Immature natural killer cell (primary cell): ENCODE data around the gene NAA35. TPM values are rescaled to one million over a fixed set of nuclear protein-coding genes. Genes with fewer than 3 reads are reported as not detected.
"Not testable (repeated sequence)": the region's sequence is repeated elsewhere in the genome, so short reads cannot be mapped to it uniquely, and the experiment has no call there.

Source experiments
- DNase-seq, 3 donors: peaks; one replicate each; pipeline ENCODE4 v3.0.0; 2022; ENCODE audit warnings: mixed read lengths in 1 of 3
- H3K27ac Mint-ChIP-seq, 6 donors: one replicate each; pipeline ENCODE4 v1.8.0; 2020; ENCODE audit warnings: mixed read lengths in 6 of 6, mild to moderate bottlenecking in 5 of 6, inconsistent platforms in 4 of 6, moderate library complexity in 3 of 6
- H3K27me3 Mint-ChIP-seq, 3 donors: one replicate each; pipeline ENCODE4 v1.8.0; 2020 to 2021; ENCODE audit warnings: low read depth in 3 of 3, mild to moderate bottlenecking in 3 of 3, mixed read lengths in 3 of 3, moderate library complexity in 3 of 3, inconsistent platforms in 1 of 3
- H3K36me3 Mint-ChIP-seq, 3 donors: one replicate each; pipeline ENCODE4 v1.8.0; 2020; ENCODE audit warnings: mixed read lengths in 3 of 3, inconsistent platforms in 2 of 3, mild to moderate bottlenecking in 2 of 3
- H3K4me1 Mint-ChIP-seq, 2 donors: one replicate each; pipeline ENCODE4 v1.8.0; 2020; ENCODE audit warnings: inconsistent platforms in 2 of 2, mild to moderate bottlenecking in 2 of 2, mixed read lengths in 2 of 2, moderate library complexity in 1 of 2
- H3K4me3 Mint-ChIP-seq, 5 donors: one replicate each; pipeline ENCODE4 v1.8.0; 2020; ENCODE audit warnings: mild to moderate bottlenecking in 5 of 5, mixed read lengths in 5 of 5, inconsistent platforms in 3 of 5, moderate library complexity in 3 of 5
- H3K9me3 Mint-ChIP-seq, 6 donors: one replicate each; pipeline ENCODE4 v1.8.0; 2020; ENCODE audit warnings: mild to moderate bottlenecking in 6 of 6, mixed read lengths in 6 of 6, inconsistent platforms in 4 of 6, moderate library complexity in 3 of 6
- polyA plus RNA-seq, 3 donors: library from polyadenylated mRNA; unstranded; fragments of 300-500 nt; fragmentation: Illumina TruSeq; gene quantifications; one replicate each; pipeline ENCODE4 v1.2.3, GENCODE V29; 2021

Gene NAA35
- polyA plus RNA-seq, 3 donors from 2014 or later = 9.1 to 15.2 (median 12.8) TPM

DNA sequence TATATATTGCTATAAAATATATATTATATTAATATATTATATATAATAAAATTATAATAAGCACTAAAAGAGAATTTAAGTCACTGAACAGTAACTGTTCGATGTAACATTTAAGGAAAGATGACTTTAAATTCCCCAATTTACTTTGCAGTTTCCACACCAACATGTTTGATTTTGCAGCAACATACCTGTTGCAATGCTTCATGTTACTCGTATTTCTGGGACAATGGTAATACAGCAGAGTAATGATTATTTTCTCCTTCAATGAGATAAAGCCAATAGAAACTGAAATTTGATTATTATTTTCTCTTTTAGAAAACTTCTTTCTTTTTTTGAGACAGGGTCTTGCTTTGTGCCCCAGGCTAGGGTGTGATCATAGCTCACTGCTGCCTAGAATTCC, 9.5 kb upstream of the NAA35 start:
- no peak overlapping the region for H3K4me3 Mint-ChIP-seq
- peaks cover 6 to 18% (median 7%) of the 10 kb centered on the region in 3 donors for H3K27me3 Mint-ChIP-seq
- H3K36me3 Mint-ChIP-seq = peaks cover 0 to 11% (median 0%) of the 10 kb centered on the region in 3 donors
- DNase-seq = no peak
- no peaks in the 10 kb centered on the region for H3K9me3 Mint-ChIP-seq
- H3K4me1 Mint-ChIP-seq = no peaks in the 10 kb centered on the region
- H3K27ac Mint-ChIP-seq = no peak overlapping the region

DNA sequence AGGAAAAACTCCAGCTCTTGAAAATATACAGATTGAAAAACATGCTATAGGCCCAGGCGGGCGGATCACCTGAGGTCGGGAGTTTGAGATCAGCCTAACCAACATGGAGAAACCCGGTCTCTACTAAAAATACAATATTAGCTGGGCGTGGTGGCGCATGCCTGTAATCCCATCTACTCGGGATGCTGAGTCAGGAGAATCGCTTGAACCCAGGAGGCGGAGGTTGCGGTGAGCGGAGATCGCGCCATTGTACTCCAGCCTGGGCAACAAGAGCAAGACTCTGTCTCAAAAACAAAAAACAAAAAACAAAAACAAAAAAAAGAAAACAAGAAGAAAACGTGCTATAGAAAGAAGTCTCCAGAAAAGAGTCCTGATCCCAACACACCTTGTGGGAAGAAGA, 5.0 kb upstream of the NAA35 start:
- DNase-seq, H3K36me3 Mint-ChIP-seq, H3K9me3 Mint-ChIP-seq, H3K27ac Mint-ChIP-seq, H3K27me3 Mint-ChIP-seq, H3K4me3 Mint-ChIP-seq: not testable (repeated sequence)
- peaks cover 7 to 10% of the 10 kb centered on the region in 2 donors for H3K4me1 Mint-ChIP-seq

DNA sequence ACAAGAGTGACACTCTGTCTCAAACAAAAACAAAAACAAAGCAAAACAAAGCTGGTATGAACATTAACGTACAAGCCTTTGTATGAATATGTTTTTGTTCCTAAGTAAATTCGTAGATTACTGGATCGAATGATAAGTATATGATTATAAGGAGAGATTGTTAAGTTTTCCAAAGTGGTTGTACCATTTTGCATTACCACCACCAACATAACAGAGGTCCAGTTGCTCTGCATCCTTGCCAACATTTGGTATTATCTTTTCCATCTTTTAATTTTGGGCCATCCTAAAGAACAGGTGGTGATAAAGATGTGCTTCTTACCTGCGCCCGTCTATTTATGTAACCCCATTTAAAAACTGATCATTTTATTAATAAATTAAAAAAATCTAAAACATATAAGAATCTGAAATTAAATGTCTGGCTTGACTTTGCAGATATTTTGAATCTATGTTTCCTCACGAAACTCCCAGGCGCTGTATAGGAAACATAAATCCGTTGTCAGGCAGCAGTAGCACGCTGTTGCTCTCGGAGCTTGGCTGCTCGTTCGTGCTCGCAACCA, 593 bp upstream of the NAA35 start:
- Mint-ChIP-seq H3K4me1 (peaks cover 10 to 13% of the 10 kb centered on the region in 2 donors), H3K9me3 (no peaks in the 10 kb centered on the region), H3K27ac (peak overlapping the region; percentile 89 to 97 (median 93)), H3K27me3 (peaks cover 3 to 5% (median 3%) of the 10 kb centered on the region in 3 donors), H3K4me3 (peak overlapping the region; percentile 84 to 92 (median 89)), H3K36me3 (peaks cover 0 to 9% (median 4%) of the 10 kb centered on the region in 3 donors)
- no peak for DNase-seq

DNA sequence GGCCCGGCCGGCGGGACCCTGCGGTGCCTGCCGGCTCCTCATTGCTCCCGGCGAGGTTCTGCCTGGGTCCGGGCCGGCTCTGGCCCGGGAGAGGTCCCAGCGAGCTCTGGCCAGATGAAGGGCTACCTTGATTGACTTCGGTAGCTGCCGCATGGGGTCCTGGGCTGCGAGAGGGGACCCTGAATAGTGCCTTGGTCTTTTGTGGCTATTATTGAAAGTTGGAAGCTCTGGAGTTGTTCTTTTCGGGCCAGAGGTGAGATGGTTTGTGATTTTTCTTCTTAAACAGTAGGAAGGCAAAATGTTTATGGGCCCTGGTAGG, 635 bp downstream of the NAA35 start:
- Mint-ChIP-seq H3K36me3 (peaks cover 0 to 10% (median 3%) of the 10 kb centered on the region in 3 donors), H3K4me3 (peak overlapping the region; percentile 87 to 92 (median 89)), H3K9me3 (no peaks in the 10 kb centered on the region), H3K27ac (peak overlapping the region; percentile 88 to 94 (median 90)), H3K4me1 (peaks cover 14 to 15% of the 10 kb centered on the region in 2 donors), H3K27me3 (peaks cover 3 to 7% (median 3%) of the 10 kb centered on the region in 3 donors)
- DNase-seq = no peak

DNA sequence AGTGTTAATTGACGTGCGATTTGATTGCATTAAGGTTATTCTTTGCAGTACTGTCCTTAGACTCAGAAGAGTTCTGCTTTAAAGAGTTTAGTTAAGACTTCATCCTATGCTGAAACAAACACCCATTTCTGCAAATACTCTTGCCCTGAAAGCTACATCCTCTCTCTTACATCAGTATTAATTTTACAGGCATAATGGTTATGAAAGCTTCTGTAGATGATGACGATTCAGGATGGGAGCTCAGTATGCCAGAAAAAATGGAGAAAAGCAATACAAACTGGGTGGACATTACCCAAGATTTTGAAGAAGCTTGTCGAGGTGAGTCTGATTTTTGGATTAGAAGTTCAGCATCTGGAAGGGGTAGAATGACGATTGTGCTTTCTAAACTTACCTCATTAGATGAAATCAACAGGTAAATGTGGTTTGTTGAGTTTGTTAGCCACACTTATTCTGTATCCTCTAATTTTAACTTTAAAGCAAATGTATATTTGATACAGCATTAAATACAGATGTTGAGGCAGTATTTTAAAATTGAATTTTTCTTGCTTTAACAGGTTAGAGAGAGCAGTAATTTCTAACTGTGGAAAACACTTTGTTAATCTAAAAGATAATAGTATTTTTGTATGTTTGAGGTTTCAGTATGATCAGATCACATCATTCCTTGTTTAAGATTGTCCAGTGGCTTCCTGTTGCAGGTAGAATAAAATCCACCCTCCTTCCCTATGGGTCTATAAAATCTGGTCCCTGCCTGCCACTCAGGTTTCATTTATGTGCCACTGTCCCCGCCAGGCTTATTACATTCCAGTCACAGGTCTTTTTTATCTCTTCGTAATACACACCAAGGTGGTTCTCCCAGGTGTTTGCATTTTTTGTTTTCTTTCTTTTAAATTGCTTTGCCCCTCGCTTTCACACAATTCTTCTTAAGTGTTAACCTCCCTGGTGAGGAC, 1.3 kb downstream of the NAA35 start:
- peak overlapping the region; percentile 87 to 92 (median 89) for H3K4me3 Mint-ChIP-seq
- no peak for DNase-seq
- no peaks in the 10 kb centered on the region for H3K9me3 Mint-ChIP-seq
- H3K4me1 Mint-ChIP-seq = peaks cover 19 to 21% of the 10 kb centered on the region in 2 donors
- peaks cover 3 to 7% (median 3%) of the 10 kb centered on the region in 3 donors for H3K27me3 Mint-ChIP-seq
- H3K36me3 Mint-ChIP-seq = peaks cover 0 to 15% (median 8%) of the 10 kb centered on the region in 3 donors
- H3K27ac Mint-ChIP-seq = peak overlapping the region; percentile 88 to 94 (median 90)

DNA sequence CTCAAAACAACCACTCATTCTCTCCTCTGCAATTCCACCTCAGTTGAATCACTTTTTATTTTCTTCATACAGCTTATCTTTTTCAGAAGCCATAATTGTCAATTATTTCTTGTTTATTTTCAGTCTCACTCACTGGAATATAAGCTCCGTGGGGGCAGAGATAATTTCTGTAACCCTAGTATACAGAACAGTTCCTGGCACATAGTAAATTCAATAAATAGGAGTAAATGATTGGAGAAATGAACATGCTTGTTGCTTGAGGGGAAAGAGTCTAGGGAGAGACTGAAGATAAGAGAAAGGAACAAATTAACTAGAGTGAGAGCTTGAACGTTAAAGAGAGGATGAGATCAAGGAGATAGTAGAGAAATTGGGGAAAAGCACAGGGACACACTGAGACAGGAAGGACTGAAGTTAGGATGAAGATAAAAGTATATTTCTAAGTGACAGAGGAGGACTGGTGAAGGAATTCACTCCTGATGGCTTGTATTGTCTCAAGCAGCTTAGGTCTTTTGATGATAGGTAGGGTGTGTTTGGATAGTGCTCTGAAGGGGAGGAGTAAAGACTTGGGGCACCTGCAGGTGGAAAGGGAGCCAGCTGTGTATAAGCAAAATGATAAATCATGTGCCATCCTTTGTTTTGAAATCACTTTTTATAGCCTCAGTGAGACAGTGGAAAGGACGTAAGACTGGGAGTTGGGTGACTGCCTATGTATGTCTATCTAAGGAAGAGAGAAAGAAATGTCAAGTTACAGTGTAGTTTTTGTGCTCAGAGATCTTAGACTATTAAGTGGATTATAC, 2.2 kb downstream of the NAA35 start:
- no peak overlapping the region for H3K27ac Mint-ChIP-seq
- H3K27me3 Mint-ChIP-seq = peaks cover 3 to 9% (median 3%) of the 10 kb centered on the region in 3 donors
- H3K36me3 Mint-ChIP-seq = peaks cover 2 to 16% (median 9%) of the 10 kb centered on the region in 3 donors
- H3K4me3 Mint-ChIP-seq = no peak overlapping the region
- peaks cover 19 to 26% of the 10 kb centered on the region in 2 donors for H3K4me1 Mint-ChIP-seq
- no peak for DNase-seq
- no peaks in the 10 kb centered on the region for H3K9me3 Mint-ChIP-seq

DNA sequence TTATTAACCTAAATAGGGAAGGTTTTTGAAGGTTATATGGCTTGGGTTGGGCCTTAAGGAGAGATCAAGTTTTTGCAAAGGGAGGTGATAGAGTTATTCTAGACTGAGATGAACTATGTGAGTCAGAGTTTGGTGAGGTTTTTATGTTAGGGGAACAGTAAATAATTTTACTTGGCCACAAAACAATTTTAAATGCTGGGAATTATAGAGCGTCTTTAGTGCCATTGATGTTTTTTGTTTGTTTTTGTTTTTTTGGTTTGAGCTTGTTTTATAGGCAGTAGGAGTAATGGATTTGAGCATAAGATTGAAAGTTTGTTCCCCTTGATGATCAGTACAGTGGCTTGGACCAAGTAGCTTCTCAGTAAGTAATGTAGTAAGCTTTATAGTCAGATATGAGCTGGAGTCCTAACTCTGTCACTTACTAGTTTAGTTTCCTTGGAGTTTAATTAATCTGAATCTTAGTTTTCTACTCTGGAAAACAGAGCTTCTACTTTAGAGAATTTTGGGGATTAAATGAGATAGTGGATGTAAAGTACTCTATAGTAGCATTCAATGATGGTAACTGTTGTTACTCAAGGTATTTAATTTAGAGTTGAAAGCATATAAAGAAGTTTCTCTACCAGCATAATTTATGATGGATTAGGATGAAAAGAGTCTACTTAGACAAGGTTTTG, 2.9 kb downstream of the NAA35 start:
- DNase-seq = no peak
- Mint-ChIP-seq H3K9me3 (no peaks in the 10 kb centered on the region), H3K36me3 (peaks cover 6 to 19% (median 13%) of the 10 kb centered on the region in 3 donors), H3K27me3 (peaks cover 3 to 9% (median 3%) of the 10 kb centered on the region in 3 donors), H3K4me1 (peaks cover 22 to 34% of the 10 kb centered on the region in 2 donors), H3K4me3 (no peak overlapping the region), H3K27ac (peak overlapping the region in 1 of 6 donors; percentile 36)

DNA sequence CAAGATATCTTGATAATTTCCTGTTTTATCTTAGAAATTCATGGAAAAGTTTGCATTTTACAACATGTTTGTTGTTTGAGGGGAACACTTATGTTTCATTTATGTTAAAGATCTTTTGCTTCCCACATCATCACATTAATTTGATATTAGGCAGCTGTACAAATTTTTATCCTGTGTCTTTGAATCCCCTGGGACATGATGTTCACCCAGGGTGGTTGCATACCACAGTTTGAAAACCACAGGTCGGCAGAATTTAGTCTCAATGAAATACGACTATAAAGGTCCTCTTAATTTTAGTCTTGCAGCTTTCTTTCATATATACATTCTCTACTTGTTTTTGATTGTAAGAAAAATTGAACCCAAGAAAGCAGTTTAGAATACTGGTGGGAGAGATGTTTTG, 3.7 kb downstream of the NAA35 start:
- Mint-ChIP-seq H3K4me3 (no peak overlapping the region), H3K36me3 (peaks cover 10 to 23% (median 17%) of the 10 kb centered on the region in 3 donors), H3K27me3 (peaks cover 3 to 9% (median 3%) of the 10 kb centered on the region in 3 donors), H3K9me3 (no peaks in the 10 kb centered on the region), H3K4me1 (peaks cover 24 to 40% of the 10 kb centered on the region in 2 donors), H3K27ac (peak overlapping the region in 2 of 6 donors; percentile 10 to 49)
- no peak for DNase-seq

DNA sequence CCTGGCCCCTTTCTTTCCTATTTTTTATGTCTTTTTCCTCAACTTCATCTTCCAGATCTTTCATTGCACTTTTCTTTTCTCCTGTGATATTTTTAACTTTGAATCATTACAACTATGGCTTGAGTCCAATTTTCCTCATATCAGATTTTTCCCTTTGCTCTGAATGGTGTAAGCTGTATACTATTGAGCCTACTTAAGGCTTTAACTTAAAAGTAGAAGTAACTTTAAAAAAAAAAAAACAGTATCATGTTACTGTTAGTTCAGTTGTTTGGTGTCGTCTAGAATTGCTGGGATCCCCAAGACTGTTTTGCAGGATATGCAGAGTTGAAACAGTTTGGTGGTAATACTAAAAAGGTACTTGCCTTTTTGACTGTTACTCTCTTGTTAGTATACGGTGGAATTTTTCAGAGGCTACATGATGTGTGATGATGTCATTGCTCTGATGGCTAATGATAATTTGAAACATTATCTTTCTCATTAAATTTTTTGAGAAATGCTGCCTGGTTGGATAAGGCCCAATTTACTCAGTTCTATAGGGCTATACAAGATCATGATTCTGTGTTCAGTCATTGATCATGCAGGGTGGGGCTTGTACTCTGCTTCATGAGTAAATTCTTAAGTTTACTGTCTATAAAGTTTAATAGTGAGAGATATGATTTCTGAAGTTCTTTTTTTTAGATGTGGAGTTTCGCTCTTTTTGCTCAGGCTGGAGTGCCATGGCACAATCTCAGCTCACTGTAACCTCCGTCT, 8.8 kb downstream of the NAA35 start:
- peak overlapping the region in 3 of 6 donors; percentile 17 to 59 (median 21) for H3K27ac Mint-ChIP-seq
- H3K9me3 Mint-ChIP-seq = no peaks in the 10 kb centered on the region
- peaks cover 0 to 4% (median 0%) of the 10 kb centered on the region in 3 donors for H3K27me3 Mint-ChIP-seq
- H3K4me3 Mint-ChIP-seq = no peak overlapping the region
- no peak for DNase-seq
- H3K4me1 Mint-ChIP-seq = peaks cover 23 to 58% of the 10 kb centered on the region in 2 donors
- H3K36me3 Mint-ChIP-seq = peaks cover 20 to 38% (median 21%) of the 10 kb centered on the region in 3 donors

DNA sequence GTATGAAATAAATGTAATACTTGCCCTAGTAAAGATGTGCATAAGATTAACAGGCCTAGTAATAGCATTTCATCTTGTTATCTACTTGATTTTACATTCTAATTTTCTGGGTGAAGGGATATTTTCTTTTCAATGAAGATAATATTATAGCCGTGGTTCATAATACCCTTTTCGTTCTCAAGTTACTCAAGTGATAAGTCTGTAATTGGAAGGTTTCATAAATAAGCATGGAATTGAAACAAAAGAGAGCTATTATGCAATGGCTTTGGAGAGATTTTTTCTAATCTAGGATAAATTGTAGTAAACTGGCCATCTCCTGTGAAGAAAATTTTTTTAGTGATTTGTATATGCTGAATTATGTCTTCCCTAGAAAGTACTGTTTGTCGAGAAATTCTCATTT, 19.0 kb downstream of the NAA35 start:
- no peak for DNase-seq
- Mint-ChIP-seq H3K4me3 (no peak overlapping the region), H3K4me1 (peaks cover 4 to 14% of the 10 kb centered on the region in 2 donors), H3K27me3 (no peaks in the 10 kb centered on the region), H3K27ac (no peak overlapping the region), H3K36me3 (peaks cover 11 to 42% (median 25%) of the 10 kb centered on the region in 3 donors), H3K9me3 (no peaks in the 10 kb centered on the region)

DNA sequence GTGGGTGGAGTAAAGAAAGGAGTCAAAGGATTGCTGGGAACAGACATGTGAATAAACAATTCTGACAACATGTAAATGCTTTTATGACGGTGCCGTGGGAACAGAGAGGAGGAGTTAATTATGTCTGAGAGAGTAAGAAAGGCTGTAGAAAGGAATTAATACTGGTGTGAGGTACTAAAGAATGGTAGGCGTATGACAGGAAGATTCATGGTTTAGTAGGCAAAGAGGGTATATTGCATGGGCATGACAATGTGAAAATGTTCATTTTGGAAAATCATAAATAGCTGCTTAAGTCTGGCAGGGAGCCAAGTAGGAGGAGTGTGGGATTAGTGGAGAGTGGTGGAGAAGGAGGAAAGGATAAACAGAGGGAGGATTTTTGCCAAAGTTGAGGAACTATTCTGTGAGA, 19.7 kb downstream of the NAA35 start:
- Mint-ChIP-seq H3K27ac (peak overlapping the region in 1 of 6 donors; percentile 35), H3K27me3 (no peaks in the 10 kb centered on the region), H3K9me3 (no peaks in the 10 kb centered on the region), H3K4me1 (peaks cover 4 to 14% of the 10 kb centered on the region in 2 donors), H3K36me3 (peaks cover 16 to 48% (median 27%) of the 10 kb centered on the region in 3 donors), H3K4me3 (no peak overlapping the region)
- DNase-seq = no peak

DNA sequence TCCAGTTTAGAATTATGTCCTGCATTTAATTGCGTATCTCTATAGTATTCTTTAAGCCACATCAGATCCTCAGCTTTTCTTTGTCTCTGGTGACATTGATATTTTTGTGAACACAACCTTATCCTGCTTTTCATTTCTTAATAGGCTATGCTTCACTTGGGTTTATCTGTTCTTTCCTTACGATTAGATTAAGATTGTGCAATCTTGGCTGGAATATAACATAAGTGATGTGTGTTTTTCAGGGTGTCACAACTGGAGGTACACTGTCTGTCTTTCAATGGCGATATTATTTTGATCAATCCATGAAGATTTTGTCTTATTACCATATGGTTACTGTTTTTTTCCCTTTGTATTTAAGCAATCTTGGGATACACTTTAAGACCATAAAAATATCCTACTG, 23.6 kb downstream of the NAA35 start:
- peaks cover 4 to 7% of the 10 kb centered on the region in 2 donors for H3K4me1 Mint-ChIP-seq
- no peak overlapping the region for H3K27ac Mint-ChIP-seq
- no peak for DNase-seq
- H3K9me3 Mint-ChIP-seq = no peaks in the 10 kb centered on the region
- H3K36me3 Mint-ChIP-seq = peaks cover 22 to 51% (median 23%) of the 10 kb centered on the region in 3 donors
- no peaks in the 10 kb centered on the region for H3K27me3 Mint-ChIP-seq
- no peak overlapping the region for H3K4me3 Mint-ChIP-seq
